Osteoblast (primary cell): ENCODE results near the gene PACS2. TPM values are rescaled to one million over a fixed set of nuclear protein-coding genes. Genes with fewer than 3 reads are reported as not detected.

Experiments used
- DNase-seq: peaks from one replicate; pipeline ENCODE4 v3.0.0; 2011; ENCODE audit warnings: low spot score, mixed read lengths; ENCODE audit not compliant: insufficient read length; ENCODE audit errors: missing footprints
- H2AFZ ChIP-seq: 2 replicates; pipeline ENCODE4 v1.6.0; 2011; ENCODE audit warnings: mild to moderate bottlenecking, low read length
- H3K27ac ChIP-seq: 2 replicates; pipeline ENCODE4 v1.5.1; 2011; ENCODE audit warnings: mild to moderate bottlenecking, low read depth, low read length, moderate library complexity
- H3K27me3 ChIP-seq: 2 replicates; pipeline ENCODE4 v1.6.0; 2012; ENCODE audit warnings: mild to moderate bottlenecking, control low read depth, inconsistent platforms, low read length, moderate library complexity; ENCODE audit not compliant: insufficient read depth
- H3K36me3 ChIP-seq: 2 replicates; pipeline ENCODE4 v1.5.1; 2011; ENCODE audit warnings: mild to moderate bottlenecking, low read length, control low read depth, moderate library complexity; ENCODE audit not compliant: insufficient read depth
- H3K4me1 ChIP-seq: 2 replicates; pipeline ENCODE4 v1.5.1; 2011; ENCODE audit warnings: mild to moderate bottlenecking, low read length, control low read depth, moderate library complexity; ENCODE audit not compliant: insufficient read depth
- H3K4me2 ChIP-seq: 2 replicates; pipeline ENCODE4 v1.6.0; 2011; ENCODE audit warnings: mild to moderate bottlenecking, low read length; ENCODE audit not compliant: insufficient read depth
- H3K4me3 ChIP-seq: fragments of 200-600 bp; sonication (generic); 3 replicates; pipeline ENCODE4 v1.5.1; 2012; ENCODE audit warnings: mild to moderate bottlenecking, low read length, inconsistent platforms; ENCODE audit not compliant: insufficient read depth
- H3K79me2 ChIP-seq: 2 replicates; pipeline ENCODE4 v1.6.0; 2012; ENCODE audit warnings: mild to moderate bottlenecking, low read length, control low read depth, inconsistent platforms; ENCODE audit not compliant: insufficient read depth
- H3K9me3 ChIP-seq: 2 replicates; pipeline ENCODE4 v1.5.1; 2011; ENCODE audit warnings: low read depth, low read length, control low read depth
- H4K20me1 ChIP-seq: 2 replicates; pipeline ENCODE4 v1.6.0; 2012; ENCODE audit warnings: mild to moderate bottlenecking, low read length, control low read depth; ENCODE audit not compliant: insufficient read depth
- CTCF ChIP-seq: IDR thresholded peaks from 2 replicates; pipeline ENCODE4 v1.5.1; 2011; ENCODE audit warnings: mild to moderate bottlenecking, low read depth, low read length, moderate library complexity; ENCODE audit errors: extremely low read depth
- total RNA-seq: library from RNA; depleted of rRNA; stranded (reverse); fragments of >200 nt; gene quantifications from 2 replicates; pipeline ENCODE4 v1.2.3, GENCODE V29; 2012

The PACS2 gene
- total RNA-seq, 1 donor = 81.1 TPM

GRCh38 chr14:105411985-105412770 is 97.6 kb downstream of the PACS2 start:
- H3K27ac ChIP-seq = no peak overlapping the region
- H2AFZ ChIP-seq = no peak overlapping the region

GRCh38 chr14:105412771-105413543 is 98.4 kb downstream of the PACS2 start:
- Histone ChIP-seq H3K27me3 (peaks cover 16% of the 10 kb centered on the region), H4K20me1 (peaks cover 9% of the 10 kb centered on the region), H3K79me2 (no peaks in the 10 kb centered on the region), H3K36me3 (no peaks in the 10 kb centered on the region), H2AFZ (no peak overlapping the region), H3K4me3 (no peak overlapping the region), H3K4me2 (no peak overlapping the region), H3K27ac (no peak overlapping the region), H3K9me3 (no peaks in the 10 kb centered on the region), H3K4me1 (no peaks in the 10 kb centered on the region)
- peak; percentile 77 for DNase-seq
- TF ChIP-seq CTCF = no peak

More at GRCh38 chr14:105411985-105412770, 97.6 kb downstream of the PACS2 start:
- peaks cover 16% of the 10 kb centered on the region for H3K27me3 ChIP-seq
- no peaks in the 10 kb centered on the region for H3K79me2 ChIP-seq
- peaks cover 9% of the 10 kb centered on the region for H4K20me1 ChIP-seq
- H3K4me1 ChIP-seq = no peaks in the 10 kb centered on the region
- peak; percentile 91 for DNase-seq
- no peaks in the 10 kb centered on the region for H3K9me3 ChIP-seq
- H3K36me3 ChIP-seq = no peaks in the 10 kb centered on the region
- H3K4me3 ChIP-seq = no peak overlapping the region
- no peak overlapping the region for H3K4me2 ChIP-seq
- TF ChIP-seq CTCF = no peak

GRCh38 chr14:105413544-105413886 is 99.0 kb downstream of the PACS2 start:
- TF ChIP-seq CTCF = no peak
- peaks cover 9% of the 10 kb centered on the region for H4K20me1 ChIP-seq
- peak; percentile 45 for DNase-seq
- no peak overlapping the region for H3K4me2 ChIP-seq
- no peak overlapping the region for H3K27ac ChIP-seq
- H3K4me3 ChIP-seq = no peak overlapping the region
- no peak overlapping the region for H2AFZ ChIP-seq
- peaks cover 16% of the 10 kb centered on the region for H3K27me3 ChIP-seq
- no peaks in the 10 kb centered on the region for H3K36me3 ChIP-seq
- H3K4me1 ChIP-seq = no peaks in the 10 kb centered on the region
- no peaks in the 10 kb centered on the region for H3K79me2 ChIP-seq
- no peaks in the 10 kb centered on the region for H3K9me3 ChIP-seq
